Spleen (tissue), 11 donors: ENCODE data around the gene VAC14. TPM values are rescaled to one million over a fixed set of nuclear protein-coding genes. Genes with fewer than 3 reads are reported as not detected.

ENCODE experiments used
- DNase-seq: peaks from one replicate; pipeline ENCODE4 v3.0.0-alpha.2; 2020
- H3K27ac ChIP-seq, 8 donors: fragments of 200-600 bp; sonication (generic) in 7 of 8; 1 replicate in 4 of 8; 2 replicates in 4 of 8; pipeline versions ENCODE4 v1.5.0 to v1.8.0; 2016 to 2021; ENCODE audit warnings: inconsistent platforms in 4 of 8, mild to moderate bottlenecking in 4 of 8, moderate library complexity in 1 of 8
- H3K27me3 ChIP-seq, 7 donors: fragments of 200-600 bp; sonication (generic) in 6 of 7; replicated peaks in 1 of 7; 1 replicate in 4 of 7; 2 replicates in 3 of 7; pipeline versions ENCODE4 v1.5.0 to v1.8.0; 2016 to 2021; ENCODE audit warnings: inconsistent platforms in 3 of 7, mild to moderate bottlenecking in 1 of 7
- H3K36me3 ChIP-seq, 6 donors: fragments of 200-600 bp; sonication (generic) in 5 of 6; 1 replicate in 4 of 6; 2 replicates in 2 of 6; pipeline versions ENCODE4 v1.5.0 to v1.8.0; 2016 to 2021; ENCODE audit warnings: inconsistent platforms in 2 of 6
- H3K4me1 ChIP-seq, 6 donors: fragments of 200-600 bp; sonication (generic) in 5 of 6; 1 replicate in 3 of 6; 2 replicates in 3 of 6; pipeline versions ENCODE4 v1.5.0 to v1.8.0; 2016 to 2021; ENCODE audit warnings: inconsistent platforms in 3 of 6
- H3K4me3 ChIP-seq, 8 donors: fragments of 200-600 bp; sonication (generic) in 7 of 8; 1 replicate in 4 of 8; 2 replicates in 4 of 8; pipeline versions ENCODE4 v1.5.0 to v1.8.0; 2016 to 2021; ENCODE audit warnings: inconsistent platforms in 4 of 8, mild to moderate bottlenecking in 4 of 8, moderate library complexity in 2 of 8
- H3K9me3 ChIP-seq, 8 donors: fragments of 200-600 bp; sonication (generic) in 7 of 8; 1 replicate in 4 of 8; 2 replicates in 4 of 8; pipeline versions ENCODE4 v1.5.0 to v1.8.0; 2016 to 2021; ENCODE audit warnings: inconsistent platforms in 4 of 8
- POLR2A ChIP-seq, 3 donors: fragments of 450-650 bp; IDR thresholded peaks; one replicate each; pipeline ENCODE4 v1.5.1; 2017; ENCODE audit warnings: antibody characterized with exemption in 3 of 3, mild to moderate bottlenecking in 1 of 3
- POLR2AphosphoS5 ChIP-seq, 3 donors: sonication (generic); formaldehyde crosslinking; IDR thresholded peaks; one replicate each; pipeline ENCODE4 v1.5.1; 2017; ENCODE audit warnings: antibody characterized with exemption in 3 of 3
- WGBS, 5 donors: extraction: QIAGEN DNeasy Blood & Tissue Kit in 3 of 5; methylation state at CpG; one replicate each; pipeline versions ENCODE4 v1.1.5 to v1.1.7; 2013 to 2018; 5-methylcytosine and 5-hydroxymethylcytosine counted together
- intact Hi-C: fragments of 100-400 bp; cut with DNase I; formaldehyde crosslinking; loops from one replicate; pipeline ENCODE4 v1.15.0; 2023; ENCODE audit warnings: low total_unique reads
- polyA plus RNA-seq, 3 donors: library from polyadenylated mRNA; stranded (reverse); fragments of 200-250 nt; gene quantifications; one replicate each; pipeline ENCODE4 v1.2.1, GENCODE V29; 2013
- total RNA-seq, 7 donors: library from RNA; depleted of rRNA in 3 of 7; stranded (reverse); fragments of >200 nt in 3 of 7; fragmentation: NEBNext Ultra II Directional in 4 of 7; extraction: Animal tissue kit (Norgen Biotek cat#: 25700) in 4 of 7; gene quantifications; one replicate each; pipeline versions ENCODE4 v1.1.0 to v1.2.1, GENCODE V29; 2016 to 2021
- TF ChIP-seq, protein P1 (sequence below), 11 experiments: fragments of 200-600 bp in 7 of 11; fragments of 450-650 bp in 4 of 11; sonication (generic) in 4 of 11; IDR thresholded peaks in 8 of 11; conservative IDR thresholded peaks in 3 of 11; 1 replicate in 7 of 11; 2 replicates in 4 of 11; pipeline versions ENCODE4 v1.4.0 to v1.8.0; 2016 to 2021; ENCODE audit warnings: antibody characterized with exemption in 11 of 11, inconsistent platforms in 4 of 11, mild to moderate bottlenecking in 1 of 11
- donor health status: healthy with polysubstance abuse.
- donor health status: DM: no; HTN: no; CAD: no; lungs with moderate emphysema.
- donor health status: DM: no; HTN: no; CAD: no.
- donor health status: Bipolar disorder and iron deficiency.
- donor health status: healthy.
- donor health status: DM: no; HTN: no; CAD: no.
- donor health status: DM: yes; HTN: yes; CAD: no.

Gene VAC14
- total and polyA plus RNA-seq, 10 donors, result 29.1 to 70.0 (median 48.1) TPM

- peaks cover 0 to 83% (median 33%) of the 10 kb centered on the region in 6 donors for H3K36me3 ChIP-seq
Observed at GRCh38 chr16:70729292-70729691, 71.7 kb downstream of the VAC14 start.

DNA sequence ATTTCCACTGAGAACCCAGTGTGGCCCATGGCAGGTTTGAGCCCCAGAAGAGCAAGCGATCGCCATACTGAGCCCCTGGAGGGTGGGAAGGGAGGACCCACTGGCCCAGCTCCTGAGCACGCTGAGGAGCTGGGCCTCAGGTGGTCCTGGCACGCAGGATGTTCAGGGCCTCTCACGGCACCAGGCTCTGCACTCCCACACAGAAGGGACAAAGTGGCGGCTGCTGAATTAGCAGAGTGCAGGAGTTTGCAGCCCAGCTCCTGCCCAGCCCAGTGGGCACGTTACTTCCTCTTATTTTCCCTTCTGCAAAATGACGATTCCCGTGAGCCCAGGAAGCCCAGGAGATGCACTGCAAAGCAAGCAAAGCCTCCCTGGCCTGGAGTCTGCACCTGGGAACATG, 72.8 kb downstream of the VAC14 start:
- Histone ChIP-seq H3K9me3 (no peaks in the 10 kb centered on the region), H3K27me3 (no peaks in the 10 kb centered on the region), H3K27ac (peak overlapping the region in 1 of 8 donors; percentile 75), H3K36me3 (peaks cover 0 to 95% (median 33%) of the 10 kb centered on the region in 6 donors), H3K4me3 (no peak overlapping the region), H3K4me1 (peaks cover 0 to 30% (median 3%) of the 10 kb centered on the region in 6 donors)
- WGBS, 5 donors, result 63 to 100% (median 71%) methylated on average over 2 to 9 of the region's 9 CpGs
- no peak for DNase-seq
- intact Hi-C loops, result no loop called here
- TF ChIP-seq POLR2AphosphoS5 (IDR thresholded peaks at IDR 0.05) (no peak), POLR2A (IDR thresholded peaks at IDR 0.05) (no peak)
- TF ChIP-seq, protein P1, sequence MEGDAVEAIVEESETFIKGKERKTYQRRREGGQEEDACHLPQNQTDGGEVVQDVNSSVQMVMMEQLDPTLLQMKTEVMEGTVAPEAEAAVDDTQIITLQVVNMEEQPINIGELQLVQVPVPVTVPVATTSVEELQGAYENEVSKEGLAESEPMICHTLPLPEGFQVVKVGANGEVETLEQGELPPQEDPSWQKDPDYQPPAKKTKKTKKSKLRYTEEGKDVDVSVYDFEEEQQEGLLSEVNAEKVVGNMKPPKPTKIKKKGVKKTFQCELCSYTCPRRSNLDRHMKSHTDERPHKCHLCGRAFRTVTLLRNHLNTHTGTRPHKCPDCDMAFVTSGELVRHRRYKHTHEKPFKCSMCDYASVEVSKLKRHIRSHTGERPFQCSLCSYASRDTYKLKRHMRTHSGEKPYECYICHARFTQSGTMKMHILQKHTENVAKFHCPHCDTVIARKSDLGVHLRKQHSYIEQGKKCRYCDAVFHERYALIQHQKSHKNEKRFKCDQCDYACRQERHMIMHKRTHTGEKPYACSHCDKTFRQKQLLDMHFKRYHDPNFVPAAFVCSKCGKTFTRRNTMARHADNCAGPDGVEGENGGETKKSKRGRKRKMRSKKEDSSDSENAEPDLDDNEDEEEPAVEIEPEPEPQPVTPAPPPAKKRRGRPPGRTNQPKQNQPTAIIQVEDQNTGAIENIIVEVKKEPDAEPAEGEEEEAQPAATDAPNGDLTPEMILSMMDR (IDR thresholded peaks at IDR 0.05 in 8 of 11, conservative IDR thresholded peaks at IDR 0.05 in 3 of 11), result no peak

More at GRCh38 chr16:70729292-70729691, 71.7 kb downstream of the VAC14 start:
- TF ChIP-seq POLR2A (IDR thresholded peaks at IDR 0.05) (no peak), POLR2AphosphoS5 (IDR thresholded peaks at IDR 0.05) (no peak)
- TF ChIP-seq, protein P1 (IDR thresholded peaks at IDR 0.05 in 8 of 11, conservative IDR thresholded peaks at IDR 0.05 in 3 of 11), result no peak
- Histone ChIP-seq H3K27me3 (no peaks in the 10 kb centered on the region), H3K27ac (no peak overlapping the region), H3K4me1 (peaks cover 0 to 28% (median 3%) of the 10 kb centered on the region in 6 donors), H3K9me3 (no peaks in the 10 kb centered on the region), H3K4me3 (no peak overlapping the region)
- intact Hi-C loops, result no loop called here
- WGBS, 5 donors, result 92 to 99% (median 96%) methylated on average over 8 of the region's 8 CpGs
- no peak for DNase-seq

- Histone ChIP-seq H3K4me3 (no peak overlapping the region), H3K36me3 (peaks cover 0 to 100% (median 36%) of the 10 kb centered on the region in 6 donors), H3K9me3 (no peaks in the 10 kb centered on the region), H3K27me3 (no peaks in the 10 kb centered on the region), H3K27ac (peak overlapping the region in 6 of 8 donors; percentile 45 to 75 (median 71)), H3K4me1 (peaks cover 0 to 30% (median 3%) of the 10 kb centered on the region in 6 donors)
- WGBS, 5 donors, result 77 to 89% (median 83%) methylated on average over 8 to 9 of the region's 9 CpGs
- intact Hi-C loops, result no loop called here
- TF ChIP-seq POLR2AphosphoS5 (IDR thresholded peaks at IDR 0.05) (no peak), POLR2A (IDR thresholded peaks at IDR 0.05) (no peak)
- TF ChIP-seq, protein P1 (IDR thresholded peaks at IDR 0.05 in 8 of 11, conservative IDR thresholded peaks at IDR 0.05 in 3 of 11), result no peak
- DNase-seq, result no peak
Observed at GRCh38 chr16:70726892-70727361, 74.0 kb downstream of the VAC14 start.

GRCh38 chr16:70725912-70726828, 74.8 kb downstream of the VAC14 start:
- WGBS, 5 donors, result 83 to 92% (median 89%) methylated on average over 28 to 31 of the region's 31 CpGs
- DNase-seq, result no peak

More at GRCh38 chr16:70725912-70726828, 74.8 kb downstream of the VAC14 start:
- Histone ChIP-seq H3K27me3 (no peaks in the 10 kb centered on the region), H3K36me3 (peaks cover 0 to 100% (median 34%) of the 10 kb centered on the region in 6 donors), H3K4me3 (no peak overlapping the region), H3K9me3 (no peaks in the 10 kb centered on the region), H3K4me1 (peaks cover 0 to 30% (median 3%) of the 10 kb centered on the region in 6 donors), H3K27ac (peak overlapping the region in 7 of 8 donors; percentile 45 to 75 (median 71))
- intact Hi-C loops, result no loop called here
- TF ChIP-seq POLR2AphosphoS5 (IDR thresholded peaks at IDR 0.05) (peak; percentile 37 to 71 (median 62)), POLR2A (IDR thresholded peaks at IDR 0.05) (no peak)
- TF ChIP-seq, protein P1 (IDR thresholded peaks at IDR 0.05 in 8 of 11, conservative IDR thresholded peaks at IDR 0.05 in 3 of 11), result no peak
